GM18520 (cell line): ENCODE results near the gene CLMN.
"Not testable (repeated sequence)": the region's sequence is repeated elsewhere in the genome, so short reads cannot be mapped to it uniquely, and the experiment has no call there.

Source experiments
- ATAC-seq: cut with Tn5 transposase; IDR thresholded peaks from one replicate; pipeline ENCODE4 v1.9.1; 2021; ENCODE audit not compliant: unreplicated experiment

CLMN gene

DNA sequence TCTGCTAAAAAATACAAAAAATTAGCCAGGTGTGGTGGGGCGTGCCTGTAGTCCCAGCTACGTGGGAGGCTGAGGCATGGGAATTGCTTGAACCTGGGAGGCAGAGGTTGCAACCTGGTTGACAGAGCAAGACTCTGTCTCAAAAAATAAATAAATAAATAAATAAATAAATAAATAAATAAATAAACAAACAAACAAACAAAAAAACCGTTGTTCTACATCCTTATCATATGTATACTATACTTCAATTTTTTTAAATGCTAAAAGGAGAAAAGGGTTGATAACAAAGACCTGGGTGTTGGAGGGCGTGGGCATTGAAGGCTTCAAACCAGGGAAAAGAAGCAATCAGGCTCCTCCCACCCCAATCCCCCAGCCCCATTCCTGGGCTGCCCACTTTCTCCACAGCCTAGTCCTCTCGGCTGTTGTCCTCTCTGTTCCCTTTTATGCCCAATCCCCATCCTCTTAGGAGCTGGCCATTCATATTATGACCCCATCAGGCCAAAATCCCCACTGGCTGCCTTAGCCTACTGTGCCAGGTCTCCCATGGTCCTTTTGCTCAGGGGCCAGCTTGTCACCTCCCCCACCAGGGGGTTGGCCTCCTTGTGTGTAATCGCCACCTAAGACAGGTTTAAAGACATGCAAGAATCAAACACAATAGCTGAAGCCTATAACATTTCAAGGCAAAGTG lies 30.2 kb downstream of the CLMN start:
- ATAC-seq, result no peak

DNA sequence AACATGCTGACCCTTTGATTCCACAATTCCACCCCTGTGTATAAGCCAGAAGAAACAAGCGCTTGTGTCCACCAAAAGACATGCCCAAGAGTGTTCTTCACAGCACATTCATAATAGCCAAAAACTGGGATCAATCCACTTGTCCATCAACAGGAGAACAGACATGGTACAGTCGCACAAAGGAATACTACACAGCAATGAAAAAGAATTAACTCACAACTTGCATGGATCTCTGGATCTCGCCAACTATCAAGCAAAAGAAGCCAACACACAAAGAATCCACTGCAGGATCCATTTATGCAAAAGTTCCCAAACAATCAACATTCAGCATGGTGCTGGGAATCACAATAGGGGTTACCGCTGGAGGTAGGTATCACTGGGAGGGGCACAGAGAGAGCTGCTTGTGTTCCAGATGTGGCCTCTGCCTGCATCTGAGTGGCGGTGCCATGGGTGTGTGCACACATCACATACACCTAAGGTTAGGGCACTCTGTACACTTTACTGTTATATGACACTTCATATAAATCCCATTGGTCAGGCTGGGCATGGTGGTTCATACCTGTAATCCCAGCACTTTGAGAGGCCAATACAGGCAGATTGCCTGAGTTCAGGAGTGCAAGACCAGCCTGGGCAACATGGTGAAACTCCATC lies 30.9 kb downstream of the CLMN start:
- ATAC-seq, result no peak

DNA sequence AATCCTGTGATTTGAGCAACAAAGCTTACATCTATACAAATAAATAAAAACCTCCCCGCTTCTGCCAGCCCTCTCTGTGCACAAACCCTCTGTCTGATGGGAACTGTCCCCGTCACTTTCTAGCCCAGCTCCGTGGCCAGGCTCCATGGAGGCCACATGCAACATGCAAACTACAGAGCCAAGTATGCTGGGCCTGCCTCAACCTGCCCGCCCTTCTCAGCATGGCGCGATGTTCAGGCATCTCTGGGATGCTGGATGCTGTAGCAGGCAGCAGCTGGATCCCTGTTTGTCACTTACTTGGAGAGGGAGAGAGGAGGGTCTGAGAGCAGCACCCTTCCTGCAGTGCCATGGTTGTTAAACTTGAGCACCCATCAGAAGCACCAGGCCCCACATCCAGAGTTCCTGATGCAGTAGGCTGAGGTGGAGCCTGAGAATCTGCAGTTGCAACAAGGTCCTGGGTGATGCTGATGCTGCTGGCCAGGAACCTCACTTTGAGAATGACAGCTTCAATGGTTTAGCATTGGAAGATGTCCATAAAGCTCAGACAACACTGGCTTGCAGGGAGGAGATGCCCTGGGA lies 32.4 kb downstream of the CLMN start:
- no peak for ATAC-seq

DNA sequence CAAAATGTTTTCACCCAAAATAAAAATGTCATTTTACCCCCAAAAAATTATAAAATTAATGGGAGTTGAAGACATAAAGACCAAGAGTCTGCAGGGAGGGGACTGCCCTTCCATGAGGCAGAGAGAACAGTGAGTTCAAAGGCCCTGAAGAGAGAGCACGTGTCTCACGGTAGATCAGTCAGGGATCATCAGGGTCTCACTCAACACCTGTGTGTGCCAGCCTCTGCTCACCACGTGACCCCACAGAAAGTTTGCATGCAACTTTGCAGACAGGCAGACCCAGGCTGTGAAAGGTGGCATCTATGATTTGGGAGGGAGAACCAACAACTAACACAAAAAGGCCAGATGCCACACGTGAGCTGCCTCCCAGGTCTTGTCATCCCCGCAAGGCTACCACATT lies 33.1 kb downstream of the CLMN start:
- ATAC-seq, result no peak

DNA sequence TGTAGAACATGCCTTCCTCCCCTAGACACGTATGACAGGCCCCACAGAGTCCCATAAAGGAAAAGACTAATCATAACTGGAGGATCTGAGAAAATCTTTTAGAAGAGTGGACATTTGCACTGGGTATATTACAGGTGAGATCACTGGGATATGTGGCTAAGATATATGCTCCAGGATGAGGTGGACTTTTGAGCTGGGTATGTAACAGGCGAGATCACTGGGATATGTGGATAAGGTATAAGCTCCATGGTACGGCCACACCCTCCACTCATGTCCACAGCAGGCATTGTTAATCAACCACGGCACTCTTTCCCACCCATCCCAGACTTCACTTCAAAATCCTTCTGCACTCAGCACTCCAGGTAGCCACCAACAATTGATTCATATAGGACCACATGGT lies 34.1 kb downstream of the CLMN start:
- ATAC-seq, result no peak

DNA sequence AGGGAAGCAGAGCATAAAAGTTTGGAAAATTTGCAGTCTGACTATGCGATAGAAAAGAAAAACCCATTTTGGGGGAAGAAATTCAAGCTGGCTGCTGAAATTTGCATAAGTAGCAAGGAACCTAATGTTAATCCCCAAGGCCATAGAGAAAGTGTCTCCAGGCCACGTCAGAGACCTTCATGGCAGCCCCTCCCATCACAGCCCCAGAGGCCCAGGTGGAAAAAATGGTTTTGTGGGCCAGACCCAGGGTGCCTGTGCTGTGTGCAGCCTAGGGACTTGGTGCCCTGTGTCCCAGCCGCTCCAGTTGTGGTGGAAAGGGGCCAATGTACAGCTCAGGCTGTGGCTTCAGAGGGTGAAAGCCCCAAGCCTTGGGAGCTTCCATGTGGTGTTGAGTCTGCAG lies 35.9 kb downstream of the CLMN start:
- not testable (repeated sequence) for ATAC-seq

DNA sequence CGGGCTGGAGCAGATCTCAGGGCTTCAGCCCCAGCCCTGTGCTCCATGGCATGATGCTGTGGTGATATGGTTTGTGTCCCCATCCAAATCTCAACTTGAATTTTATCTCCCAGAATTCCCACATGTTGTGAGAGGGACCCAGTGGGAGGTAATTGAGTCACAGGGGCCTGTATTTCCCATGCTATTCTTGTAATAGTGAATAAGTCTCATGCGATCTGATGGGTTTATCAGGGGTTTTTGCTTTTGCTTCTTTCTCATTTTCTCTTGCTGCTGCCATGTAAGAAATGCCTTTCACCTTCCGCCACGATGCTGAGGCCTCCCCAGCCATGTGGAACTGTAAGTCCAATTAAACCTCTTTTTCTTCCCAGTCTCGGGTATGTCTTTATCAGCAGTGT lies 36.7 kb downstream of the CLMN start:
- ATAC-seq, result not testable (repeated sequence)

DNA sequence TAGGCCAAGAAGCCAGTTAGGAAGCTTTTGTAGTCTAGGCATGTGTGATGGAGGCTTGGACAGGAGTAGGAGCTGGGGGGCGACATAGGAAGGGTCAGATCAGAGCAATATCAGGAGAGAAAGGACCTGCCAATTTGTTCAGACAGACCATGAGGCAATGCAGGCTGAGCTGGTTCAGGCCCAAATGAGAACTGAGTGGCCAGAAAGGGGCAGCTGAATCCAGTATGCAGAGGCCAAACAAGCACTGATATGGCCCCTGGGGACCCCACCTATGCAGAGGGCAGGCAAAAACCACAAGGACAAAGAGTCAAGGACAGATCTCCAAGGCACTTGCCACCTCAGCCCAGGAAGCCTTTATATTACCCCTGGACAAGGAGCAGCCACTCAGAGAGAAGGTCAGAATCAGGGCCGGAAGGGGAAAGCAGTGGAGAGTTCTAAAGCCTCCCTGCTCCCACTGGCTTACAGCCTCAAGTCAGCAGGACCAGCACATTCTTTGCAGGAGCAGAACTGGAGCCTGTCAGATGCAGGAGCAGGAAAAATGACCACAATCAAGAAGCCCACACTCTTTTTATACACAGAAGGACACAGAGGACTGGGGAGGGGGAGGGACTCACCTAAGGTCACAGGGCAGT lies 37.2 kb downstream of the CLMN start:
- ATAC-seq, result no peak

DNA sequence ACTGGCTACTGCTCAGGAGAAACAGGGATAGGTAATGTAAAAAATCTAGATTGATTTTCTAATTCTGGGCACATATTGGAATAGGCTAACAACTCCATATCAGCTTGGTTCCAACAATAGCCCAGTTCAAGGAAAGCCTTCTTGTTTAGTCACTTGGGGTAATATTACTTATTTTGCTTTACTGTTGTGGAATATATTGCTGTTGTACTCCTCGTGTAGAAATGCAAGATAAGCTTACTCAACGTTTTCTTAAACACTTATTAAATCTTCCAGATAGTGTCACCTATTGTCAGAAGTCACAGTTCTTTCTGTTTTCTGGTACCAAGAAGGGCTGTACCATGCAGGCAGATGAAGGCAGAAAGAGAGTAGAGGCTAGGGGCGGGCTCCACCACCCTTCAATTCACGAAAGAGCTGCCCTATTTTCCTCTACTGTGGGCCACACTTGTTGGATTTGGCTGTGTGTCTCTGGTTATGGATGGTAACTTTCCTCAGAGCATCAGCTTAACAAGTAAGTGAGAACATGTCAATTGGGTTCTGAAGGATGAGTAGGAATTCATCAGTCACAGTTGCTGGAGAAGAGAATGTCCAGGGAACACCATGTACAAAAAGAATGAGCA lies 38.0 kb downstream of the CLMN start:
- ATAC-seq, result no peak

DNA sequence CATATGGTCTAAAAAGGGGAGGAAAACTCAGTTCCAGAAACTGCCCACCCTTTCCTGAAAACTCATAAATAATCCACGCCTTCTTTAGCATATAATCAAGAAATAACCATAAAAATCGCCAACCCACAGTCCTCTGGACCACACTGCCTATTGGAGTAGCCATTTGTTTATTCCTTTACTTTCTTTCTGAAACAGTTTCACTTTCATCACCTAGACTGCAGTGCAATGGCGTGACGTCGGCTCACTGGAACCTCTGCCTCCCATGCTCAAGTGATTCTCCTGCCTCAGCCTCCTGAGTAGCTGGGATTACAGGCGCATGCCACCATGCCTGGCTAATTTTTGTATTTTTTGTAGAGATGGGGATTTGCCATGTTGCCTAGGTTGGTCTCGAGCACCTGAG lies 44.2 kb downstream of the CLMN start:
- no peak for ATAC-seq

DNA sequence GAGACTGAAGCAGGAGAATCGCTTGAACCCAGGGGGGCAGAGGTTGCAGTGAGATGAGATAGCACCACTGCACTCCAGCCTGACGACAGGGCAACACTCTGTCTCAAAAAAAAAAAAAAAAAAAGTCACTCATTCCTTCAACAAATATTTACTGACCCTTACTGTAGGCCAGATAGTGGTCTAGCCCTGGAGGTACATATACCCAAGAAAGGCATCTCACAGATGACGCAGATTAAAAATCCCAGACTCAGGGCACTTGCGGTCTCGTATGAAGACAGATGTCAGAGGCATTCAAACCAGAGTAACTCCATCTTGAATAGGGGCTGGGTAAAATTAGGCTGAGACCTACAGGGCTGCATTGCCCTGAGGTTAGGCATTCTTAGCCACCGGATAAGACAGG lies 44.8 kb downstream of the CLMN start:
- ATAC-seq, result no peak

DNA sequence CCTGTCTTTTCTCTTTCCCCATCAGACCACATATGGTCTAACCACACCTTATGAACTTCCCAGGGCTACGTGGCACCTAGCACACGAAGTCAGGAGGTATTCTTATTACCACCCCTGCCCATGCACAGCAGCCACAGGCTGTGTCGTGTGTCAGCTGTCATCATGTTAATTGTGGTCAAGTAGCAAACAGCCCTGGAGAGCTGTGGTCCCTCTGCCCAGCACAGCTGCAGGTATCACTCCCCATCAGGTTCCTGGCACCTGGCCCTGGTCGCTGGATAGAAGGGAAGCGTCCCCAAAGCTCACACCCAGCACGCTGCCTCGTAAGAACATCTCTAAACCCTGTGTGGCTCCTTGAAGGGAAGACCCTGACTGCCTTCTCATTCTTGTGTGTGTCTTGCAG lies 45.4 kb downstream of the CLMN start:
- no peak for ATAC-seq

DNA sequence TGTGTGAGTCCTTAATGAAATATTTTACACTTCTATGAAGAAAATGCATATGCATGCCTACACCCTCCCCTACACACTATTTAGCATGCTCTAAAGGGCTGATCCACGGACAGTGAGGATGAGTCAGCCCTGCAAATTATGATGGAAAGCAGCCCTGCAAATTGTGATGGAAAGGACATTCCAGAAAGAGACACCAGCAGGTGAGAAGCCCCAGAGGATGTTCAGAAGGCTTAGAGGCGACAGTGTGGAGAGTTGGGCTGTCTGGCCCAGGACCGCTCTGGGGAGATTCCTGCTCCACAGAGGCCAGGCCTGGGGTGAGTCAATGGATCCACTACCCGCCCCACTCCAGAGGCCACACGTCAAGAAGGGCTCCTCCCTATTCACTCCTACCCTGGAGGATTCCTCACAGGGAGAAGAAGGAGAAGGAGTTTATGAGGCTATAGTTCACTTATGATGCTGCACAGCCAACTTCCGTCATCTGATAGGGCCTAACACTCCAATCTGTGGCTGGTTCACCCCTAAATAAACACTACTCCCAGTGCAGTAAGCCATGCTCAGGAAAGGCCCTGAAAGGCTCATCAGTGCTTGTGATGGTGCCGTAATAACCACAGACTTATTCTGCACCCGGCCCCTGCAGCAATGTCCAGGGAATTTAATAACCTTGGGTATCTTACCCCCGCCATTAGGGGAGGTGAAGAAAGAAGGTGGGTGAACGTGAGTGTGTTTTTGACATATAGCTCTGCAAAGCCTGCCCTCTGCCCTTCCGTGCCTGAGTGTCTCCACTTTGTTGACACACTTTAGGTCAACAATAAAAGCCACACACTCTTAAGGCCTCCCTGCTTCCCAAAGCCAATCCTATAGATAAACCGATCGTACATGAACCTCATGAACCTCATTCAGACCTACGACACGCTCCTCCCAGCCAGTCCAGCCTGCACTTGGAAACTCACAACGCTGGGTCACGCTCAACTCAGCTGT lies 46.4 kb downstream of the CLMN start:
- no peak for ATAC-seq

DNA sequence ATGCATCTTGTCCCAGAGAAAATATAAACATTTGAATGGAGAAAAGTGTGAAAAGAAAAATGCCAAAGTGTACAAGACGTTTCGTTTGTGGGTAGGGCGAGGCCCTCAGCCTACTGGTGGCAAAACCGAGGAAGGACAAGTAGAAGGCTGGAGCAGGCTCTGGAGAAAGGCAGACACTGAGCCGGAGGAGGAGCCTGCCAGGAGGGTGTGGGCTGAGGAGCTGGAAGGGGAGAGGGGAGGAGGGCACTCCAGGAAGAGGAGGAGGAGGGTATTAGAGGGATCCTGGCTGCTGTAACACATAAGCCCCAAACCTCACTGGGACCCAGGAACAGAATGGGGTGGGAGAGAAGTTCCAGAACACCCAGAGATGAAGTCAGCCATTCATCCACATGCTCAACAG lies 47.7 kb downstream of the CLMN start:
- no peak for ATAC-seq

DNA sequence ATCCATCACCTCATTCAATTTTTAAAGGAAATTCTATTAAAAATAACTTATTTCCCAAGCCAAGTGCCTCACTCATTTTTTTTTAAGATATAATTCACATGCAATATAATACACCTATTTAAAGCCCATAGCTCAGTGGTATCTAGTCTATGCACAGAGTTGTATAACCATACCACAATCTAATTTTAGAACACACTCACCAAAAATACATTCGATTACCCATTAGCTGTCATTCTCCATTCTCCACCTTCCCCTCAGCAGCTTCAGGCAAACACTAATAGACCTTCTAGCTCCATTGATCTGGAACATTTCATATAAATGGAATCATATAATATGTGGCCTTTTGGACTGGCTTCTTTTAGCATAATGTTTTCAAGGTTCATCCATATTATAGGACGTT lies 49.5 kb downstream of the CLMN start:
- no peak for ATAC-seq

DNA sequence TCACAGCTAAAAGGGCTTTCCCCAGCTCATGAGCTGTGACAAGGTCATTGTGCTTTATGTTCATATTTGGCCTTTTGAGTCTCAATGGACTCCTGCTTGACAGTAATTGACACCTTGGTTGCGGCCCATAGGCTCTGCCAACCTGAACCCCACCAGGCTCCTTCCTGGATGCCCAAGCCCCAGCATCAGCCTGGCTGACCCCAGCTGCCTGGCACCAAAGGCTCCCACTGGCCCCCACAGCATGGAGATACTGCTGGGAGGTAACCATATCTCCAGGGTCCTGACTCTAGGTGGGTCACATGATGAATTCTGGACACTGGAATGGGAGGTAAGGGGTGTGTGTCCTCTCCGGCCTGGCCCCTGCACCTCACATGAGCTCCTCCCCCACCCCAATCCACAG lies 50.2 kb downstream of the CLMN start:
- no peak for ATAC-seq

DNA sequence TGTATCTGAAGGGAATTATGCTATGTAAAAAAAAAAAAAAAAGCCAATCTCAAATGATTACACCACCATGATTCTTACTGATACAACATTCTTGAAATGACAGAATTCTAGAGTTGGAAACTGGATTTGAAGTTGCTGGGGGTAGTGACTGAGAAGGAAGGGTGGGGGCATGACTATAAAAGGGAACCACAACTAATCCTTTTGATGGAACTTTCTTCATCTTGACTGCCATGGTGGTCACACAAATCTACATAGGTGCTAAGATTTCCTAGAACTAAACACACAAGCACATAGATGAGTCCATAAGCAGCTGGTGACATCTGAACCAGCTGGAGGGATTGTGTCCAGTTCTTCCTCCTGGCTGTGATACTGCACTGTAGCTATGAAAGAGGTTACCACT lies 51.4 kb downstream of the CLMN start:
- ATAC-seq, result no peak

DNA sequence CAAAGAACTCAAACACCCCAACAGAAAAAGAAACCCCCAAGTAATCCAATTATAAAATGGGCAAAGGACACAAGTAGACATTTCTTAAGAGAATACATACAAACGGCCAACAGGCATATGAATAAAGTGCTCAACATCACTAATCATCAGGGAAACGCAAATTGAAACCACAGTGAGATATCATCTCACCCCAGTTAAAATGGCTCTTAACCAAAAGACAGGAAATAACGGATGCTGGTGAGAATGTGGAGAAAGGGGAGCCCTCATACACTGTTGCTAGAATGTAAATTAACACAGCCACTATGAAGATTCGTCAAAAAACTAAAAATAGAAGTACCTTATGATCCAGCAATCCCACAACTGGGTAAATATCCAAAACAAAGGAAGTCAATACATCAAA lies 52.4 kb downstream of the CLMN start:
- ATAC-seq, result no peak

DNA sequence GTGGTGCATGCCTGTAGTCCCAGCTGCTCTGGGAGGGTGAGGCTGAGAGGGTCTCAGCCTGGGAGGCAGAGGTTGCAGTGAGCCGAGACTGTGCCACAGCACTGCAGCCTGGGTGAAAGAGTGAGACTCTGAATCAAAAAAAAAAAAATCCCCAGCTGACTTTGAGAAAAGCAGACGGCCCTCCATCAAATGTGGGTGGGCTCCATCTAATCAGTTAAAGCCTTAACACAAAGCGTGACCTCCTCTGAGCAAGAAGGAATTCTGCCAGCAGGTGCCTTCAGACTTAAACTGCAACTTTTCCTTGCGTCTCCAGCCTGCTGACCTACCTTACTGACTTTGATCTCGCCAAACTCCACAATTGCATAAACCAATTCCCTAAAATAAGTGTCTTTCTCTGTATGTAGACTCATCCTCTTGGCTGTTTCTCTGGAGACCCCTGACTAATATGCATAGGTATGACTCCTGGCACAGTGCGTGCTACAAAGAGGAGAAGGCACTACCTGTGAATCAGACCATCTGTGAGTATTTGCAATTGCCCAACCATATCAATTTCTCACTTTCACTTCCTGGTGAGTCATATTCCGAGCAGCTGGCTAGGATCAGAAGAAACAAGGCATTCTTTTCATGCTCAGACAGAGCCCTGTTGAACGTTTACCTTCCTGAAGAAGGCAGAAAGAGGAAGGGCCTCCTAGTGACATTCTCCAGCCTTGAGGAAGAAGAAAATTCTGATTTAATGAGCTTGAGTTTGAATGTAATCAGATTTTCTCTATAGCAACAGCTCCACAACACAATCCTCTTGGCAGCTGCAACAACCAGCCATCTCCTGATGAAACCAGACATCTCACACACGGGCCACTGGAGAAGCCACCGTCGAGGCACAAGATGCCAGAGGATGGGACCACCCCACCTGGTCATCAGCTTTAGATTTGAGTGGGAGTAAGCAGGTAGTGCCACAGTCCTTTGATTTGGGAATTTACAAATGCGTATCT lies 54.3 kb downstream of the CLMN start:
- peak; percentile 86 for ATAC-seq
